GM21528 (cell line): ENCODE measurements around the gene LRSAM1.

Experiments
- ATAC-seq: cut with Tn5 transposase; IDR thresholded peaks from one replicate; pipeline ENCODE4 v1.9.1; 2021; ENCODE audit warnings: mild to moderate bottlenecking, moderate library complexity; ENCODE audit not compliant: unreplicated experiment, low FRiP score

Gene LRSAM1

DNA sequence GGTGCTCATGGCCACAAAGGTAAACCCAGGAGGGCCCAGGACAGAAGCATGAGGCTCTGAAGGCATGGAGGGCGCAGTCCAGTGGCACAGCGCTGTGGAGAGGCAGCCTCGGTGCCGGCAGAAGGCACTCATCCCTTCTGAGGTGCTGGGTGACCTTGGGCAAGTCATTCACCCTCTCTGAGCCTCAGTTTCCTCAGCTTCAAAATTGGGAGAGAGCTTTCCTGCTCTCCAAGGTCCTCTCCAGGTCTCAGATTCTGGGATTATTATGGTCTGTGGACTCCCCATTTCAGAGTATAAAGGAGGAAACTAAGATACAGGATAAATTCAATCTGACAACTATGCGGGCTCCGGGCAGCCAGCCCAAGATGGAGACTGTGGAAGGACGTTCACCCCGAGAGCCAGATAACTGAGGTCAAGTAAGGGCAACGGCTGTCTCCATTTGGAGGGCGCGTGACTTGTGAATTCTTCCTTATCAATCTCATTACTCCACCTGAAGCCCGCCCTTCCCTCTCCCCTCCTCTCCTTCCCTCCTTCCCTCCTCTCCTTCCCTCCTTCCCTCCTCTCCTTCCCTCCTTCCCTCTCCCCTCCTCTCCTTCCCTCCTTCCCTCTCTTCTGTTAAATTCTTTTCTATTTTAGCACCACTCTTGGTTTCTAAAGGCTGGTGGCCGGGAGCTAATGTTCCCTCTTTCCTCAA is 58.1 kb downstream of the LRSAM1 start:
- no peak for ATAC-seq

DNA sequence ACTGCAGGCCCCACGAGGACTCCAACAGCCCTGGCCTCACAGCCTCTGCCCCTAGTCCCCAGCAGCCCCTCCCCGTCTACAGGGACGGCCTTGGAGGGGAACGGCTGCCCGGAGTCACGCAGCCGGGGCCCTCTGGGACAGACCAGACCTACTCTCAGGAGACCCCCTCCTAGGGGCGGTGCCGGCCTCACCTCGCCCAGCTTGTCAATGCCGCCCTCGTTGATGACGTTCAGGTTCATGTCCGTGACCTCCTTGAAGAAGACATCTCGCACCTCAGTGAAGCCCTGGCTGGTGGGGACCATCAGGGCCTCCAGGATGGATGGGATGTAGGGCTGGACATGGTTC is 58.6 kb downstream of the LRSAM1 start:
- ATAC-seq = no peak

DNA sequence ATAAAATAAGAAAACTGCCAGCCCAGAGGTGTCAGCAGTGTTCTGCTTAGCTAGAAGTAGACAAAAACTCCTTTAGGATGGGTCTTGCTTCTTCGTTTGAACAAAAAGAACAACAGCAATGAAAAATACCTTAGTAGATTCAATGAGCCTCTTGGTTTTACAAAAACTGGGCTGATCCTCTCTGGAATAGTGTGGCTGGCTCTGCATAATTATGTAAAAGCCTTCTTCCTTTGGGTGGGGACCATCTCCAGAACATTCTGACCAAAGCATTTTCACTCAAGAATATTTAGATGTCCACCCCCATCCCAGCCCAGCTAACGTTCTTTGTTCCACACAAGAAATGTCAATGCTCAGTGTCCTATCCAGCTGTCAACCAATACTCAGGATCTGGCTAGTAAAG is 63.2 kb downstream of the LRSAM1 start:
- no peak for ATAC-seq

DNA sequence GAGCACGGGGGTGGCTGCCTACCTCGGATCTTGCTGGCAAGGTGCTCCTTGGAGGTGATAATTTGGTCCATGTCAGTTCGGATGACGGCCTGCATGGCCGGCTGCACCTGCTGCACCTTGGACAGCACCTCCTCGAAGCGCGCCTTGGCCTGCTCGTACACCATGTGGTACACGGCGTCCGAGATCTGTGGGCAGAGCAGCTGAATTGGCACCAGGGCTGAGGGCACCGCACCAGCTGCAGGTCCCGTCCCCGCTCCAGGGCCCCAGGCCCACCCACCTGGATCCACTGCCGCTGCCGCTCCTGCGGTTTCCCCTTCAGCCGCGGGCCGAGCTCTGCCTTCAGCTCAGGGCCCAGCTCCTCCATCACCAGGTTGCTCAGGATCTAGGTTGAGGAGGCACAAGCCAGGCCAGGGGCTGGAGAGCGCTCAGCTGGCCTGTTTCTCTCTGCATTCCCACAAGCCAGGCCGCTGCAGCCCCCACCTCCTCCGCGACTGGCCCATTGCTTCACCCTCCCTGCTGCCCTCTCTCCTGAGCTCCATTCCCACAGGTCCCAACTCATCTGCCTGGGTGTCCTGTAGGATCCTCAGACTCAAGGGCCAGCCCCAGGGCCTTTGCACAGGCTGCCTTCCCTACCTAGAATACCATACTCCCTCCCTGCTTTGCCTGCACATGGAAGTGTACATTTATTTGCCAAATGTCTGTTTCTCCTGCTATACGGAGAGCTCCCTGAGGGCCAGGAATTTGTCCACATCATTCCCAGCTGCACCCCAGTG is 65.7 kb downstream of the LRSAM1 start:
- ATAC-seq = no peak

DNA sequence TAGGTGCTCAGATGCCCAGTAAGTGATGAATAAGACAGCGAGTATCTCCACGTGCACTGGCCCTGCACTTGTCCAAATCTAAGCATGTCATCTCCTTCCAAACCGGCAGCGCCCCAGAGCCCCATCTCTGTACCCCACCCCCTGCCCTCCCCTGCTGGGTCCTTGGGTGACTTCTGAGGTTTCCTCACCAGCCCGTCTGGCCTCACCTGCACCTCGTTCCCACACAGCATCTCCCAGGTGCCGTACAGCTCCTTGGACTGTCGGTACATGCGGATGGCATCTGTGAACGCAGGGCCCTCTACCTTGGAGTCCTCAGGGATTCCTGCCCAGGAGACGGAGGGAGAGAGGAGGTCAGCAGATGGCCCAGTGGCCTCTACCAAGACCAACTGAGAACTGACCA is 66.3 kb downstream of the LRSAM1 start:
- ATAC-seq = no peak

DNA sequence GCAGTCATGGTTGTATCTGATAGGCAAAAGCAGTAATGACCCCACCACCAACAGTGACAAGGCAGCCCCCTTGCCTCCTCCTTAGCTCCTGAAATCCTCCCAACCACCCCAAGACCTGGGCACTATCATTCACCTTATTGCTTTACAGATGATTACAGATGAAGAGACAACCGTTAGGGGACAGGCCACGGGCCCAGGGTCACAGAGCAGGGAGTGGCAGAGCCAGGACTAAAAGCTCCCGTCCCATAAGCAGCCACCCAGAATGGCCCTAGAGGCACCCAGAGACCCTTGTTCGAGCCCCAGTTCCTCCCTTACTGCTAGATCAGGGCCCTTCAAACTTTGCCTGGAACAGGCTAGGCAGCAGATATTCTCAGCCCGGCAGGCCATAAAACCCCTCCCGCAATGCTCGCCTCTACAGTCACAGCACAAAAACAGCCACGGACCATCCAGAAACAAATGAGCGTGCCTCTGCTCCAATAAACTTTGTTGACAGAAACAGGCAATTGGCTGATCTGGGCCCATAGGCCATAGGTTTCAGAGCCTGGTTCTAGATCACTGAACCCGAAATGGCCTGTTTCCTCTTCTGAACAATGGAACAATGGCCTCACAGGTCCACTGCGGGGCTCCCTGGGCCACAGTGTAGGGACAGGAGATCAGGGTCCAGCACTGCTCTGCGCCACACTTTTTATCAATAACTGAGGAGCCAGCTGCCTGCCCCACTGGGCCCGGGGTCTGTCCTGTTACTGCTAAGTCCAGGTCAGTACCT is 67.0 kb downstream of the LRSAM1 start:
- no peak for ATAC-seq

DNA sequence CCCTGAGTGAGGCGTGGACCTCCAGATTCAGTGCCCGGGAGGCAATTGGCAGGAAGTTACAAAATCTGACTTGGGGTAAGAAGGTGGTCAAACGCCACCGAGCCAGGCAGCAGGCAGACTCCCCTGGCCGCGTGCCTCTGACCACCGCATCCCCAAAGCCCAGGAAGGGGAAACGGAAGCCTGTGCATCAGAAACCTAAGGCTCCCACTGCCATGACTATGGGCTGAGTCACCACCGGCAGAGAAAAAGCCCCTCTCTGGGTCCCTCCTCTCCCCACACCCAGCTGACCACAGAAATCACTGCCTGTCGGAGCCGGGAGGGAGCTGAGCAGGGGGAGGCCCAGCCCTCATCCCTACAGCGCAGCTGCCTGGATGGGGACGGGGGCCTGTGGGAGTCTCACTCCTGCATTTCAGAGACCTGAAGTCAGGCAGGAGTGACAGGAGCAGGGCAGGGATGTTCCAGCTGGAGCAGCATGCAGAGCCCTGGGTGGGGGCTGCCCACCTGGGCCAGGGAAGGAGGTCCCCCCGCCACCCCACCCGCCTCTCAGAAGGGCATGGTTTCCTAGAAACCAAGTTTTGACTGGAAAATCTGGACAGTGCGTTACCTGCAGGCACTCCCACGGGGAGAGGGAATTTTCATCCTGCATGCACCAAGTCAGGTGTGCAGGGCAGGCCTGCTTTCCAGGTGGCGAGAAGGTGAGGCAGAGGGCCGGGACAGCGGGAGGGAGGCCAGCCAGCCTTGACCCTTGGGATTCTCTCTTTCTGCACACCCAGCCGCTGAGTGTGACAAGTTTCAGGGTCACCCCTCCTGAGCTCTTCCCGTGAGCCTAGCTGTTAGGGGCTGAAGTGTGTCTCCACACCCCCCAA is 68.2 kb downstream of the LRSAM1 start:
- ATAC-seq = no peak

DNA sequence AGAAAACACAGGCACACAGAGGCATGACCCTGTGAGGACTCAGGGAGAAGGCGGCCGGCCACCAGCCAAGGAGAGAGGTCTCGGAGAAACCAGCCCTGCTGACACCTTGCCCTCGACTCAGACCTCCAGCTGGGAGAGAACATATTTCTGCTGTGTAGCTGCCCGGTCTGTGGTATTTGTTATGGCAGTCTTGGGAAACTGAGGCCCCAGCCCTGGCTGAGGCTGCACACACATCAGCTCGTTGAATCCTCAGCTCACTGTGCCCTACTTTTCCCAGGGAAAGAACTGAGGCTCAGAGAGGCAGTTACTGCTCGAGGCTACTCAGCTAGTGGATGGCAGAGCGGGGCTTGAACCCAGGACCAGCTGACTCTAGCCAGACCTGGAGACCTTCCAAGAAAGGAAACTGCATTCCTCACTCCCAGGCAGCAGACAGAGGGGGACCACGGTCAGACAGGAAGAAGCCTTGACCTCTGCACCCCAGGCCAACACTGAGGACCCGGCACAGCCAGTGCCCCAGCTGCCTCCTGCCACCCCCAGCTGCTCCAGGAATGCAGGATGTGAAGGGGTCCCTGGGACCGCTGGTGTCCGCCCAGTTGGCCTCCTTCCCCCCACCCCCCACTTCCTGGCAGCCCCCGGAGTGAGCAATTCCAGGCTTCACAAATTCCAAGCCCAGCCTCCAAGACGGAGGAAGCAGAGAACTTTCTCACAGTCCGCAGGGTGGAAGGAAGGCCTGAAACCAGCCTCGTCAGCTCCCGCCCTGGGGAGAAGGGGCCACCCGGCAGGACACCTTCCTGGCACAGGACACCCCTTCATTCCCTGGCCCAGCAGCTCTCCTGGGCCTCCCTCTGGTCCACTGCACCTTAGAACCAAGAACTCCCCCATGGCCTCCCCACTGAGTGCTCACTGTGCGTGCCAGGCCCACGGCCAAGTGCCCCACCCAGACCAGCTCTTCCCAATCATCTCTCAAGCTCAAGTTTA is 69.9 kb downstream of the LRSAM1 start:
- ATAC-seq = no peak

DNA sequence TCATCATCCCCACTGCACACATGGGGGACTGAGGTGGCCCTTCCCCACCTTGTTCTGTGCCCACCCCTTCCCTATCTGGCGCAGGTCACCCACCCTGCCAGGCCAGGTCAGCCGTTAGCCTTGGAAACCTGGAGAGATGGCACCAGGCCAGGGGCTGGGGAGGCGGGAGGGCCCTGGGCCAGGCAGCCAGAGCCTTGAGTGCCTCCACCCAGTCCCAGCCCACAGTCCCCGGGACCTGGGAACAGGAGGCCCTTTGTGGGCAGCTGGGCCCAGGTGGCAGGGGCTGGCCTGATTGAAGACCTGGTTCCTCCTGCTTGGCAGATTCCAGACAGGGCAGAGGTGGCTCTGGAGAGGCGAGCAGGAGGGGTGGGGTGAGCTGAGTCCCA is 70.6 kb downstream of the LRSAM1 start:
- no peak for ATAC-seq

DNA sequence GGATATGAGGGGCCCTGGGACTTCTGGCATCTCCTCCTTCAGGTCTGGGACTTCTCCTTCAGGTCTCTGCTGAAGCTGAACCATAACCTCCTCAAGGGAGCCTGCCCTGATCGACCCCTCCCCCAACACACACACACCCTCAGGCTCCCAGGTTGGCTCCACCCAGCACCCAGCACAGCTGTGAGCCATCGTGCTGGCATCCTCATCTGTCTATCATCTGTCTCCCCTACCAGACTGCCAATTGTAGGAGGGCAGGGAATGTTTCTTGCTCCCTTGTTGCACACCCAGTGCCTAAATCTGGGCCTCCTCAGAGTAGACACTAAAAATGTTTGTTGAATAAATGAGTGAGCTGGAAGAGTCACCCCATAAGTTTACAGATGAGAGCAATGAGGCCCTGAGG is 71.4 kb downstream of the LRSAM1 start:
- no peak for ATAC-seq

DNA sequence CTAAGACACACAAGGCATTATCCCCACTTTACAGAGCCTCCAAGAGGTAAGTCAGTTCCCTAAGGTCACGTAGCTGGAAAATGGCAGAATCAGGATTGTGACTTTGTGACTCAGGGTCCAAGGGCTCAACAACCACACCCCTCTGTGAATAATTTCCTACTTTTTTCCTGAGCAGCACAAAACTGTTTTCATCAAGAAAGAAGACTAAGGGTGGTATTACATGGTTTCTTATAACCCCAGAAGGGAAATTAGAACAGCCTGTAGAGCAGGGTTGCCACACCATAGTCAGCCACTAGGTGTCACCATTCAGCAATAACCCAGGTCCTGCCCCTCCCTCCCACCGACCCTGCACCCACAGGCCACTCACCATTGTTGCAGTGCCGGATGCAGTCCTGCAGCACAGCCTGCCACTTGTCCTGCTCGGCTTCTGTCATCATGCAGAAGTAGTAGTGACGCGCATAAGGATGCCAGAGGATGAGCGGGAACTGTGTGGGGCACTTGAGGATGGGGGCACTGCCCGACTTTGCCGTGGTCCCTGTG is 72.1 kb downstream of the LRSAM1 start:
- ATAC-seq = no peak

DNA sequence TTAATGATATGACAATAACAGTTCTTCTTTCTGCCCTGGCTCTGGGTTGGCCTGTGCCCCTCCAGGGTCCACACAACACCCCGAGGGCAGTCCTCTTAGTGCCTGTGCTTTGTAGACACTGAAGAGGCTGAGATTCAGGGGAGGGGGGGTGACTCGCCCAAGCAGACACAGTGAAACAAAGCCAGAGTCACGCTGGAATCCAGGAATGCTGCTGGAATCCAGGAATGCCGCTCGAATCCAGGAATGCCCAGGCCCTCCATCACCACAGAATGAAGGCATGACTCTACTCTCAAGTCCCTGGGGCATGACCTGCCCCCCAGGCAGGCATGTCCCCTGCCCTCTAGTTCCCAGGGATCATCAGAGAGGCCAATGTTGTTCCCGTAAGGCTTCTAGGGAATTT is 73.1 kb downstream of the LRSAM1 start:
- no peak for ATAC-seq

DNA sequence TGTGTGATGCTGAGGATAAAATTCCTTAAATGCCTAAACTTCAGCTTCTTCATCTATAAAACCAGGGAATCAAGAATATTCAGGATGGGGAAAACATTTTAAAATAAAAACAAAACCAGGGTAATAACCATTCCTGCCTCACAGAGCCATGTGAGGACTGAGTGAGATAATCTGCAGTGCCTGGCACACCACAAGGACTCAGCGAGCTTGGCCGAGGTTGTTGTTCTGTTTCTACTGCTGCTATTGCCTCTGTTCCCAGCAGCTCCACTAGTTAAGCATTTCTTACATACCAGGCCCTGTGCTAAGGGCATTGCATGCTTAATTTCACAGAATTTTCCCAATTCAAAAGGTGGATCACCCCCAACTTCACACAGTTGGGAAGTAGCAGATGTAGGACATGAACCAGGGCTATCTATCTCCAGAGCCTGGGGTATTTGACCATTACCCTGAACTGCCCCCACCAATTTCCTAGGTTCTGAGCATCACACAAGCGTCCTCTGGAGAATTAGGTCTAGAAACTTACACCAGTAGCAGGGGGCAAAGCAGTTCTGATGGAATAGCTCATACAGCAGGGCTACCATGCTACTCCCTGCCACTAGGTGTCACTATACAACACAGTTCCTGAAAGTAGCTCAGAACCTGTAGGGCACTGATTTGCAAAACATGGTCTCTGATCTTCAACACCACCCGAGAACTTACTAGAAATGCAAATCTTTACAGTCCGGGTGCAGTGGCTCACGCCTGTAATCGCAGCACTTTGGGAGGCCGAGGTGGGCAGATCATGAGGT is 74.3 kb downstream of the LRSAM1 start:
- ATAC-seq = no peak

DNA sequence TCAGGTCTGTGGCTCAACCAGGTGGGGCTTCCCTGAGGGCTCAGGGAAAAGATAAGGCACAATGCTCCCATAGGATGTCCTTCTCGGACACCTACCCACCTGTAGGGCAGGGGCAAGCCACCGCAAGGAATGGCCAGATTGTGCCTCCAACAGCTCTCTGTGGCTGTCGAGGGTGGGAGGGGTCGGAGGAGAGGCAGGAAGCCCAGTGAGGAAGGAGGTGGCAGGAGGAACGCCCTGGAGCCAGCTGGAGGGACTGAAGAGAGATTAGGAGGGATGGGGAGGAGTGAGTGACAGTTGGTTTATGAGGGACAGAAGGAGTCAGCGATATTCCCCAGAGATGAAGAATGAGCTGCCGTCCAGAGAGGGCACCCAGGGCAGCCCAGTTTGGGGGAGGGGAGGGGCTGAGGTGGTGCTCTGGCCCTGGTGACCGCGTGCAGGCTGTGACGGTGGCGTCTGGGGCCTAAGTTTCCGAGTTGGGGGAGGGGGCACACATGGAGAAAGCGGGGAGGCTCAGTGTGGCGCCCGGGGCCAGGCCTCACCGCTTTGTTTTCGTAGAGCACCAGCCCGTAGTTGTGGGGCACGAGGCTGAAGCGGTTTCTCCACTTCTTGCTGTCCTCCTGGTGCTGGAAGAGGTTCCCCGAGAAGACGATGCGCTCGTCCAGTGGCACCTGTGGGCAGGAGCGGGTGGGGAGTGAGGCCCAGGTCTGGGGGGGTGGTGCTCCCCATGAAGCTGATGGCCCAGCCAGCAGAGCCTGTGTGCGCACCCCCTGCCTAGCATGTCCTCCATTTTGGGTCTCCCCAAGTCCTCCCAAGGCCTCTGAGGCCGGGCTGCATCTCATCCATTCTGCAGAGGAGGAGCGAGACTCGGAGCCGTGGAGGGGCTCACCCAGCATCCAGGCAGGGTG is 75.6 kb downstream of the LRSAM1 start:
- ATAC-seq = no peak

DNA sequence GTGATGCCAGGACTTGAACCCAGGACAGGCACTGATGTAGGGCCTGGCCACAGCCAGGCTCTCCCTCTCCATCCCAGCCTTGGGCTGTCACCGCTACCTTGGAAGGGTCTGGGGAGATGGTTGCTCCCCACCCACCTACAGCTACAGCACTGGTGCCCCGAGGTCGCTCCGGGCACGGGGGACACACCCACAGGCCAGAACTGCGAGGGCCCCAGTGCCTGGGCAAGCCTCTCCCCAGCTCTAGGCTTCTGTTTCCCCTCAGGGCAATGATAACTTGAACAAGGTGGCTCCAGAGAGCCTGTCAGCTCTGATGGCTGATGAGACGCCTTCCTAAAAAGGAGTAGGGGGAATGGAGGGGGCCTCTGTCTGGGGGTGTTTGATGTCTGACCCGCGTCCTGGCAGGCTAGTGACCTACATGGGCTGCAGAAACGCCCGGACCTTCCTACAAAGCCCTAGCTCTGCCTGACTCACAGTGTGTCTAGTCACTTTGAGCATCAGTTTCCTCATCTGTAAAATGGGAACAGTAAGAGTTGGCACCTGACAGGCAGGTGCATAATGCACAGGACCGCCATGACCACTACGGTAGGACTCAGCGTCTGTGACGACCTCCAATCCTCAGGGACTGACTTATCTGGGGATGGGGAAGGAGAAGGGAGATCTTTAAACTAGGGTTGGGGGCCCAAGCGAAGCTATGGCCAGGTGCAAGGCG is 76.4 kb downstream of the LRSAM1 start:
- ATAC-seq = no peak

DNA sequence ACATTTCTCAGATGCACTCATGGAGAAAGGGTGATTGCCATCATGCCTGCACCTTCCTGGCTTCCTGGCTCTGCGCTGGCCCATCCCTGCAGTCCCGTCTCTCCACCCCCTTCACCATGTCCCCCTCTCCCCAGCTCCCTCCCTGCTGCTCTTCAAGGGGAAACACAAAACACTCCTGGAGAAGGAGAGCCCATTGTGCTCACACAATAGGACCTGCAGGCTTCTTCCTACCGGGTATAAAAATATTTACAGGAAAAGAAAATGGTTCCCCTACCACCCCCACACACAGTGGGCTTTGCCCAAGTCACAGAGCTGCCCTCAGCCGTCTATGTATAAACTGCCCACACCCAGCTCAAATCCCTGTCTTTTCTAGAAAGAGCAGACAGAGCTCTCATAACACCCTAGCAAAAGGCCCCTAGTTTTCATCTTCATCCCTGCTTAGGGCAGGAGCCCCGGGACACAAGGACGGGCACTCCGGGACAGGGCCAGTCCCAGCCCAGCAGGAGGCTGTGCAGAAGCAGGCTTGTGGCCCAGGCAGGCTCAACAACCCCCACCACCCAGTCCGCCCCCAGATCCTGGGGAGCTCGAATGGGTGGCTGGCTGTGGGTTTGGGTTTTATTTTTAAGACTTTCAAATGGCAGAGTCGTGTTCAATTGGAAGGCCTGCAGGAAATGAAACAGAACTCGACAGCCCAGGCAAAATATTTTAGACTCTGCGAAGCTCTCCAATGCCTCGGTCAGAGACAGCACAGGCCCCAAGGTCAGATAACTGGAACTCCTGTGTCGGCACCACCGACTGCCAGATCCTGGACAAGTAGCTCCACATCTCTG is 77.3 kb downstream of the LRSAM1 start:
- ATAC-seq = no peak
